K562 (cell line): ENCODE results near the gene ZNF586. TPM values are rescaled to one million over a fixed set of nuclear protein-coding genes. Genes with fewer than 3 reads are reported as not detected.

ENCODE experiments used
- ARID1B ChIP-seq: fragments of 450-650 bp; IDR thresholded peaks from 2 replicates; pipeline ENCODE4 v1.6.1; 2016; ENCODE audit warnings: antibody characterized with exemption, mild to moderate bottlenecking, inconsistent platforms
- DMBX1 ChIP-seq: fragments of 250-450 bp; sonication (Bioruptor Pico); IDR thresholded peaks from 2 replicates; pipeline ENCODE4 v1.8.0; 2022; ENCODE audit warnings: inconsistent platforms, mild to moderate bottlenecking, moderate library complexity, borderline replicate concordance
- SPI1 ChIP-seq: IDR thresholded peaks from 2 replicates; pipeline ENCODE4 v1.6.1; 2011; ENCODE audit warnings: low read depth, low read length, control low read depth, borderline replicate concordance
- polyA plus RNA-seq, 8 experiments: library from polyadenylated mRNA; depleted of rRNA in 4 of 8; stranded (reverse) in 5 of 8; unstranded in 3 of 8; fragments of >200 nt; fragmentation: Nextera tagmentation in 2 of 8; fragmentation: Illumina TruSeq in 1 of 8; extraction: Ambion mirVana in 2 of 8; extraction: Trizol in 1 of 8; gene quantifications; 2 replicates each; pipeline versions ENCODE4 v1.2.1 to v1.2.3, GENCODE V29; 2011 to 2014; ENCODE audit warnings: inconsistent platforms in 1 of 8, missing spikeins in 1 of 8
- total RNA-seq, 7 experiments: library from RNA; depleted of rRNA in 6 of 7; stranded (reverse); fragments of >200 nt in 6 of 7; fragmentation: Illumina TruSeq in 2 of 7; extraction: Trizol in 2 of 7; gene quantifications; 2 replicates each; pipeline versions ENCODE4 v1.2.1 to v1.2.3, GENCODE V29; 2011 to 2021; ENCODE audit warnings: low replicate concordance in 1 of 7
- TF ChIP-seq, protein P1 (sequence below): fragments of 450-650 bp; IDR thresholded peaks from 2 replicates; pipeline ENCODE4 v1.6.1; 2016; ENCODE audit warnings: mild to moderate bottlenecking, moderate library complexity
- TF ChIP-seq, protein P2 (sequence below): sonication (generic); formaldehyde crosslinking; IDR thresholded peaks from 2 replicates; pipeline ENCODE4 v1.8.1; 2023; ENCODE audit warnings: mild to moderate bottlenecking, missing genetic modification reagents
- TF ChIP-seq, protein P3 (sequence below): fragments of 450-650 bp; IDR thresholded peaks from 2 replicates; pipeline ENCODE4 v1.6.1; 2017; ENCODE audit warnings: antibody characterized with exemption, mild to moderate bottlenecking

Gene ZNF586
- total and polyA plus RNA-seq, 9 of the 15 experiments (the other 6 are each of a cell fraction or from before 2014, with no cell fraction given) = 2.5 to 12.6 (median 8.4) TPM

DNA sequence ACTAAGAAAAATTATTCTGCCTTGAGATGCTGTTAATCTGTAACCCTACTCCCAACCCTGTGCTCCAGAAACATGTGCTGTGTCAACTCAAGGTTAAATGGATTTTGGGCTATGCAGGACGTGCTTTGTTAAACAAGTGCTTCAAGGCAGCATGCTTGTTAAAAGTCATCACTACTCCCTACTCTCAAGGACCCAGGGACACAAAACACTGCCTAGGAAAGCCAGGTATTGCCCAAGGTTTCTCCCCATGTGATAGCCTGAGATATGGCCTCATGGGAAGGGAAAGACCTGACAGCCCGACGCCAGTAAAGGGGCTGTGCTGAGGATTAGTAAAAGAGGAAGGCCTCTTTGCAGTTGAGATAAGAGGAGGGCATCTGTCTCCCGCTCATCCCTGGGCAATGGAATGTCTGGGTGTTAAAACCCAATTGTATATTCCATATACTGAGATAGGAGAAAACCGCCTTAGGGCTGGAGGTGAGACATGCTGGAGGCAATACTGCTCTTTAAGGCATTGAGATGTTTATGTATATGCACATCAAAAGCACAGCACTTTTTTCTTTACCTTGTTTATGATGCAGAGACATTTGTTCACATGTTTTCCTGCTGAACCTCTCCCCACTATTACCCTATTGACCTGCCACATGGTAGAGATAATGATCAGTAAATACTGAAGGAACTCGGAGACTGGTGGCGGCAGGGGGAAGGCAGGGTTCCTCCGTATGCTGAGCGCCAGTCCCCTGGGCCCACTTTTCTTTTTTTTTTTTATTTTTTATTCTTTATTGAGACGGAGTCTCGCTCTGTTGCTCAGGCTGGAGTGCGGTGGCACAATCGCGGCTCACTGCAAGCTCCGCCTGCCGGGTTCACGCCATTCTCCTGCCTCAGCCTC, 41.2 kb downstream of the ZNF586 start (continued):
- TF ChIP-seq, protein P1, sequence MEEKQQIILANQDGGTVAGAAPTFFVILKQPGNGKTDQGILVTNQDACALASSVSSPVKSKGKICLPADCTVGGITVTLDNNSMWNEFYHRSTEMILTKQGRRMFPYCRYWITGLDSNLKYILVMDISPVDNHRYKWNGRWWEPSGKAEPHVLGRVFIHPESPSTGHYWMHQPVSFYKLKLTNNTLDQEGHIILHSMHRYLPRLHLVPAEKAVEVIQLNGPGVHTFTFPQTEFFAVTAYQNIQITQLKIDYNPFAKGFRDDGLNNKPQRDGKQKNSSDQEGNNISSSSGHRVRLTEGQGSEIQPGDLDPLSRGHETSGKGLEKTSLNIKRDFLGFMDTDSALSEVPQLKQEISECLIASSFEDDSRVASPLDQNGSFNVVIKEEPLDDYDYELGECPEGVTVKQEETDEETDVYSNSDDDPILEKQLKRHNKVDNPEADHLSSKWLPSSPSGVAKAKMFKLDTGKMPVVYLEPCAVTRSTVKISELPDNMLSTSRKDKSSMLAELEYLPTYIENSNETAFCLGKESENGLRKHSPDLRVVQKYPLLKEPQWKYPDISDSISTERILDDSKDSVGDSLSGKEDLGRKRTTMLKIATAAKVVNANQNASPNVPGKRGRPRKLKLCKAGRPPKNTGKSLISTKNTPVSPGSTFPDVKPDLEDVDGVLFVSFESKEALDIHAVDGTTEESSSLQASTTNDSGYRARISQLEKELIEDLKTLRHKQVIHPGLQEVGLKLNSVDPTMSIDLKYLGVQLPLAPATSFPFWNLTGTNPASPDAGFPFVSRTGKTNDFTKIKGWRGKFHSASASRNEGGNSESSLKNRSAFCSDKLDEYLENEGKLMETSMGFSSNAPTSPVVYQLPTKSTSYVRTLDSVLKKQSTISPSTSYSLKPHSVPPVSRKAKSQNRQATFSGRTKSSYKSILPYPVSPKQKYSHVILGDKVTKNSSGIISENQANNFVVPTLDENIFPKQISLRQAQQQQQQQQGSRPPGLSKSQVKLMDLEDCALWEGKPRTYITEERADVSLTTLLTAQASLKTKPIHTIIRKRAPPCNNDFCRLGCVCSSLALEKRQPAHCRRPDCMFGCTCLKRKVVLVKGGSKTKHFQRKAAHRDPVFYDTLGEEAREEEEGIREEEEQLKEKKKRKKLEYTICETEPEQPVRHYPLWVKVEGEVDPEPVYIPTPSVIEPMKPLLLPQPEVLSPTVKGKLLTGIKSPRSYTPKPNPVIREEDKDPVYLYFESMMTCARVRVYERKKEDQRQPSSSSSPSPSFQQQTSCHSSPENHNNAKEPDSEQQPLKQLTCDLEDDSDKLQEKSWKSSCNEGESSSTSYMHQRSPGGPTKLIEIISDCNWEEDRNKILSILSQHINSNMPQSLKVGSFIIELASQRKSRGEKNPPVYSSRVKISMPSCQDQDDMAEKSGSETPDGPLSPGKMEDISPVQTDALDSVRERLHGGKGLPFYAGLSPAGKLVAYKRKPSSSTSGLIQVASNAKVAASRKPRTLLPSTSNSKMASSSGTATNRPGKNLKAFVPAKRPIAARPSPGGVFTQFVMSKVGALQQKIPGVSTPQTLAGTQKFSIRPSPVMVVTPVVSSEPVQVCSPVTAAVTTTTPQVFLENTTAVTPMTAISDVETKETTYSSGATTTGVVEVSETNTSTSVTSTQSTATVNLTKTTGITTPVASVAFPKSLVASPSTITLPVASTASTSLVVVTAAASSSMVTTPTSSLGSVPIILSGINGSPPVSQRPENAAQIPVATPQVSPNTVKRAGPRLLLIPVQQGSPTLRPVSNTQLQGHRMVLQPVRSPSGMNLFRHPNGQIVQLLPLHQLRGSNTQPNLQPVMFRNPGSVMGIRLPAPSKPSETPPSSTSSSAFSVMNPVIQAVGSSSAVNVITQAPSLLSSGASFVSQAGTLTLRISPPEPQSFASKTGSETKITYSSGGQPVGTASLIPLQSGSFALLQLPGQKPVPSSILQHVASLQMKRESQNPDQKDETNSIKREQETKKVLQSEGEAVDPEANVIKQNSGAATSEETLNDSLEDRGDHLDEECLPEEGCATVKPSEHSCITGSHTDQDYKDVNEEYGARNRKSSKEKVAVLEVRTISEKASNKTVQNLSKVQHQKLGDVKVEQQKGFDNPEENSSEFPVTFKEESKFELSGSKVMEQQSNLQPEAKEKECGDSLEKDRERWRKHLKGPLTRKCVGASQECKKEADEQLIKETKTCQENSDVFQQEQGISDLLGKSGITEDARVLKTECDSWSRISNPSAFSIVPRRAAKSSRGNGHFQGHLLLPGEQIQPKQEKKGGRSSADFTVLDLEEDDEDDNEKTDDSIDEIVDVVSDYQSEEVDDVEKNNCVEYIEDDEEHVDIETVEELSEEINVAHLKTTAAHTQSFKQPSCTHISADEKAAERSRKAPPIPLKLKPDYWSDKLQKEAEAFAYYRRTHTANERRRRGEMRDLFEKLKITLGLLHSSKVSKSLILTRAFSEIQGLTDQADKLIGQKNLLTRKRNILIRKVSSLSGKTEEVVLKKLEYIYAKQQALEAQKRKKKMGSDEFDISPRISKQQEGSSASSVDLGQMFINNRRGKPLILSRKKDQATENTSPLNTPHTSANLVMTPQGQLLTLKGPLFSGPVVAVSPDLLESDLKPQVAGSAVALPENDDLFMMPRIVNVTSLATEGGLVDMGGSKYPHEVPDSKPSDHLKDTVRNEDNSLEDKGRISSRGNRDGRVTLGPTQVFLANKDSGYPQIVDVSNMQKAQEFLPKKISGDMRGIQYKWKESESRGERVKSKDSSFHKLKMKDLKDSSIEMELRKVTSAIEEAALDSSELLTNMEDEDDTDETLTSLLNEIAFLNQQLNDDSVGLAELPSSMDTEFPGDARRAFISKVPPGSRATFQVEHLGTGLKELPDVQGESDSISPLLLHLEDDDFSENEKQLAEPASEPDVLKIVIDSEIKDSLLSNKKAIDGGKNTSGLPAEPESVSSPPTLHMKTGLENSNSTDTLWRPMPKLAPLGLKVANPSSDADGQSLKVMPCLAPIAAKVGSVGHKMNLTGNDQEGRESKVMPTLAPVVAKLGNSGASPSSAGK = peak; percentile 51
- TF ChIP-seq, protein P2, sequence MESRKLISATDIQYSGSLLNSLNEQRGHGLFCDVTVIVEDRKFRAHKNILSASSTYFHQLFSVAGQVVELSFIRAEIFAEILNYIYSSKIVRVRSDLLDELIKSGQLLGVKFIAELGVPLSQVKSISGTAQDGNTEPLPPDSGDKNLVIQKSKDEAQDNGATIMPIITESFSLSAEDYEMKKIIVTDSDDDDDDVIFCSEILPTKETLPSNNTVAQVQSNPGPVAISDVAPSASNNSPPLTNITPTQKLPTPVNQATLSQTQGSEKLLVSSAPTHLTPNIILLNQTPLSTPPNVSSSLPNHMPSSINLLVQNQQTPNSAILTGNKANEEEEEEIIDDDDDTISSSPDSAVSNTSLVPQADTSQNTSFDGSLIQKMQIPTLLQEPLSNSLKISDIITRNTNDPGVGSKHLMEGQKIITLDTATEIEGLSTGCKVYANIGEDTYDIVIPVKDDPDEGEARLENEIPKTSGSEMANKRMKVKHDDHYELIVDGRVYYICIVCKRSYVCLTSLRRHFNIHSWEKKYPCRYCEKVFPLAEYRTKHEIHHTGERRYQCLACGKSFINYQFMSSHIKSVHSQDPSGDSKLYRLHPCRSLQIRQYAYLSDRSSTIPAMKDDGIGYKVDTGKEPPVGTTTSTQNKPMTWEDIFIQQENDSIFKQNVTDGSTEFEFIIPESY (CRISPR knock-in tag) = peak; percentile 47; the same call in 1 of the 2 replicates
- TF ChIP-seq SPI1 (peak; percentile 90), DMBX1 (CRISPR knock-in tag) (peak; percentile 51; the same call in 1 of the 2 replicates), ARID1B (peak; percentile 44; the same call in 1 of the 2 replicates)
- TF ChIP-seq, protein P3, sequence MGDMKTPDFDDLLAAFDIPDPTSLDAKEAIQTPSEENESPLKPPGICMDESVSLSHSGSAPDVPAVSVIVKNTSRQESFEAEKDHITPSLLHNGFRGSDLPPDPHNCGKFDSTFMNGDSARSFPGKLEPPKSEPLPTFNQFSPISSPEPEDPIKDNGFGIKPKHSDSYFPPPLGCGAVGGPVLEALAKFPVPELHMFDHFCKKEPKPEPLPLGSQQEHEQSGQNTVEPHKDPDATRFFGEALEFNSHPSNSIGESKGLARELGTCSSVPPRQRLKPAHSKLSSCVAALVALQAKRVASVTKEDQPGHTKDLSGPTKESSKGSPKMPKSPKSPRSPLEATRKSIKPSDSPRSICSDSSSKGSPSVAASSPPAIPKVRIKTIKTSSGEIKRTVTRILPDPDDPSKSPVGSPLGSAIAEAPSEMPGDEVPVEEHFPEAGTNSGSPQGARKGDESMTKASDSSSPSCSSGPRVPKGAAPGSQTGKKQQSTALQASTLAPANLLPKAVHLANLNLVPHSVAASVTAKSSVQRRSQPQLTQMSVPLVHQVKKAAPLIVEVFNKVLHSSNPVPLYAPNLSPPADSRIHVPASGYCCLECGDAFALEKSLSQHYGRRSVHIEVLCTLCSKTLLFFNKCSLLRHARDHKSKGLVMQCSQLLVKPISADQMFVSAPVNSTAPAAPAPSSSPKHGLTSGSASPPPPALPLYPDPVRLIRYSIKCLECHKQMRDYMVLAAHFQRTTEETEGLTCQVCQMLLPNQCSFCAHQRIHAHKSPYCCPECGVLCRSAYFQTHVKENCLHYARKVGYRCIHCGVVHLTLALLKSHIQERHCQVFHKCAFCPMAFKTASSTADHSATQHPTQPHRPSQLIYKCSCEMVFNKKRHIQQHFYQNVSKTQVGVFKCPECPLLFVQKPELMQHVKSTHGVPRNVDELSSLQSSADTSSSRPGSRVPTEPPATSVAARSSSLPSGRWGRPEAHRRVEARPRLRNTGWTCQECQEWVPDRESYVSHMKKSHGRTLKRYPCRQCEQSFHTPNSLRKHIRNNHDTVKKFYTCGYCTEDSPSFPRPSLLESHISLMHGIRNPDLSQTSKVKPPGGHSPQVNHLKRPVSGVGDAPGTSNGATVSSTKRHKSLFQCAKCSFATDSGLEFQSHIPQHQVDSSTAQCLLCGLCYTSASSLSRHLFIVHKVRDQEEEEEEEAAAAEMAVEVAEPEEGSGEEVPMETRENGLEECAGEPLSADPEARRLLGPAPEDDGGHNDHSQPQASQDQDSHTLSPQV = peak; percentile 88
